22Rv1 (cell line): ENCODE measurements around the gene ZFPL1.

Experiments
- ZFX ChIP-seq: fragments of 450-650 bp; IDR thresholded peaks from 2 replicates; pipeline ENCODE4 v1.6.1; 2017; ENCODE audit warnings: antibody characterized with exemption, borderline replicate concordance
- TF ChIP-seq, protein P1 (sequence below): fragments of 450-650 bp; IDR thresholded peaks from 2 replicates; pipeline ENCODE4 v1.5.1; 2017; ENCODE audit warnings: mild to moderate bottlenecking

- TF ChIP-seq, protein P1, sequence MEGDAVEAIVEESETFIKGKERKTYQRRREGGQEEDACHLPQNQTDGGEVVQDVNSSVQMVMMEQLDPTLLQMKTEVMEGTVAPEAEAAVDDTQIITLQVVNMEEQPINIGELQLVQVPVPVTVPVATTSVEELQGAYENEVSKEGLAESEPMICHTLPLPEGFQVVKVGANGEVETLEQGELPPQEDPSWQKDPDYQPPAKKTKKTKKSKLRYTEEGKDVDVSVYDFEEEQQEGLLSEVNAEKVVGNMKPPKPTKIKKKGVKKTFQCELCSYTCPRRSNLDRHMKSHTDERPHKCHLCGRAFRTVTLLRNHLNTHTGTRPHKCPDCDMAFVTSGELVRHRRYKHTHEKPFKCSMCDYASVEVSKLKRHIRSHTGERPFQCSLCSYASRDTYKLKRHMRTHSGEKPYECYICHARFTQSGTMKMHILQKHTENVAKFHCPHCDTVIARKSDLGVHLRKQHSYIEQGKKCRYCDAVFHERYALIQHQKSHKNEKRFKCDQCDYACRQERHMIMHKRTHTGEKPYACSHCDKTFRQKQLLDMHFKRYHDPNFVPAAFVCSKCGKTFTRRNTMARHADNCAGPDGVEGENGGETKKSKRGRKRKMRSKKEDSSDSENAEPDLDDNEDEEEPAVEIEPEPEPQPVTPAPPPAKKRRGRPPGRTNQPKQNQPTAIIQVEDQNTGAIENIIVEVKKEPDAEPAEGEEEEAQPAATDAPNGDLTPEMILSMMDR = no peak
- TF ChIP-seq ZFX = no peak
Measured at GRCh38 chr11:65084598-65085375, 765 bp downstream of the ZFPL1 start.
